GM12872 (cell line): ENCODE data around the gene PPM1B.

Source experiments
- TF ChIP-seq, protein P1 (sequence below): IDR thresholded peaks from 3 replicates; pipeline ENCODE4 v1.5.1; 2011; ENCODE audit warnings: low read depth, mild to moderate bottlenecking, low read length, moderate library complexity; ENCODE audit not compliant: insufficient read depth

Gene PPM1B

GRCh38 chr2:44245083-44245861 is 76.6 kb downstream of the PPM1B start:
- TF ChIP-seq, protein P1, sequence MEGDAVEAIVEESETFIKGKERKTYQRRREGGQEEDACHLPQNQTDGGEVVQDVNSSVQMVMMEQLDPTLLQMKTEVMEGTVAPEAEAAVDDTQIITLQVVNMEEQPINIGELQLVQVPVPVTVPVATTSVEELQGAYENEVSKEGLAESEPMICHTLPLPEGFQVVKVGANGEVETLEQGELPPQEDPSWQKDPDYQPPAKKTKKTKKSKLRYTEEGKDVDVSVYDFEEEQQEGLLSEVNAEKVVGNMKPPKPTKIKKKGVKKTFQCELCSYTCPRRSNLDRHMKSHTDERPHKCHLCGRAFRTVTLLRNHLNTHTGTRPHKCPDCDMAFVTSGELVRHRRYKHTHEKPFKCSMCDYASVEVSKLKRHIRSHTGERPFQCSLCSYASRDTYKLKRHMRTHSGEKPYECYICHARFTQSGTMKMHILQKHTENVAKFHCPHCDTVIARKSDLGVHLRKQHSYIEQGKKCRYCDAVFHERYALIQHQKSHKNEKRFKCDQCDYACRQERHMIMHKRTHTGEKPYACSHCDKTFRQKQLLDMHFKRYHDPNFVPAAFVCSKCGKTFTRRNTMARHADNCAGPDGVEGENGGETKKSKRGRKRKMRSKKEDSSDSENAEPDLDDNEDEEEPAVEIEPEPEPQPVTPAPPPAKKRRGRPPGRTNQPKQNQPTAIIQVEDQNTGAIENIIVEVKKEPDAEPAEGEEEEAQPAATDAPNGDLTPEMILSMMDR, result no peak

DNA sequence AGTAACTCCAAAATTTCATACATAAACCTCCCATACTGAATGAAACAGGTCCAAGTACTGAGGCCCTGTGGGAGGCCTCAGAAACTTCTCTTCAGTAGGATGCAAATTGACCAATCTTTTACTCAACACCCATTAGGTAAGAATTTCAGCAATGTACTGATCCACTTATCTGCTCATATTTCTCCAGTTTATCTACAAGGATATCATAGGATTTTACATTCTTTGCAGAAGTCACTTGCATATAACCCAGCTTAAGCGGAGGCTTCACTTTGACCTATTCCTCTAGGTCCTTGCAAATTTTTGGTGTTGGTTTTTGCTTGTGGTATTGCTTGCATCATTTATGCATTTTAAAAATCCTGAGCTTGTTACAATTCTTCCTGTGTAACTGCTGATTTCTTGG is 77.8 kb downstream of the PPM1B start:
- TF ChIP-seq, protein P1, result no peak

GRCh38 chr2:44246840-44247369 is 78.2 kb downstream of the PPM1B start:
- TF ChIP-seq, protein P1, result no peak

GRCh38 chr2:44247924-44248323 is 79.2 kb downstream of the PPM1B start:
- TF ChIP-seq, protein P1, result no peak

- TF ChIP-seq, protein P1, result no peak
Measured at GRCh38 chr2:44250376-44250775, 81.7 kb downstream of the PPM1B start.

- TF ChIP-seq, protein P1, result no peak
Measured at GRCh38 chr2:44254023-44254422, 85.3 kb downstream of the PPM1B start.

- TF ChIP-seq, protein P1, result no peak
Measured at GRCh38 chr2:44267269-44267795, 98.7 kb downstream of the PPM1B start.
